SK-N-SH (cell line): ENCODE measurements around the gene TTC22.

Experiments
- TF ChIP-seq, protein P1 (sequence below): IDR thresholded peaks from 2 replicates; pipeline ENCODE4; 2012
- TF ChIP-seq, protein P2 (sequence below): IDR thresholded peaks from 2 replicates; pipeline ENCODE4 v1.6.1; 2012; ENCODE audit warnings: mild to moderate bottlenecking, low read depth, low read length, moderate library complexity

DNA sequence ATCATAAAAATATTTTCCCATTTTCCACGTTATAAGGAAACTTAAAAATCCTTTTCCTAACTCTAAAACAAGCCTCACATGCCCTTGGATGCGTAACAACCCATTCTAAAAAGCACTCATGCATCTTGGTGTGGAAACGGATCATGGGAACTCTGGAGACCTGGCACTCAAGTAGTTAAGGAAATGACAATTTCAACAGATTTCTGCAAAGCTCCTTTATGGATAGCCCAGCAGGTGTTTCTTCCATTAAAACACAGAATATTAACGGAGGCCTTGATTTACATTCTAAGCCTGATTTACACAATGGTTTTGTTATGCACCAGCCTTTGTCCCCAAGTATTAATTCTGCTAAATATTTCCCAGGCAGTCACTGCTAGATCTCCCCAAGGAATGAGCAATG, 49.7 kb downstream of the TTC22 start:
- TF ChIP-seq, protein P1, sequence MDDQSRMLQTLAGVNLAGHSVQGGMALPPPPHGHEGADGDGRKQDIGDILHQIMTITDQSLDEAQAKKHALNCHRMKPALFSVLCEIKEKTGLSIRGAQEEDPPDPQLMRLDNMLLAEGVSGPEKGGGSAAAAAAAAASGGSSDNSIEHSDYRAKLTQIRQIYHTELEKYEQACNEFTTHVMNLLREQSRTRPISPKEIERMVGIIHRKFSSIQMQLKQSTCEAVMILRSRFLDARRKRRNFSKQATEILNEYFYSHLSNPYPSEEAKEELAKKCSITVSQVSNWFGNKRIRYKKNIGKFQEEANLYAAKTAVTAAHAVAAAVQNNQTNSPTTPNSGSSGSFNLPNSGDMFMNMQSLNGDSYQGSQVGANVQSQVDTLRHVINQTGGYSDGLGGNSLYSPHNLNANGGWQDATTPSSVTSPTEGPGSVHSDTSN = no peak
- TF ChIP-seq, protein P2, sequence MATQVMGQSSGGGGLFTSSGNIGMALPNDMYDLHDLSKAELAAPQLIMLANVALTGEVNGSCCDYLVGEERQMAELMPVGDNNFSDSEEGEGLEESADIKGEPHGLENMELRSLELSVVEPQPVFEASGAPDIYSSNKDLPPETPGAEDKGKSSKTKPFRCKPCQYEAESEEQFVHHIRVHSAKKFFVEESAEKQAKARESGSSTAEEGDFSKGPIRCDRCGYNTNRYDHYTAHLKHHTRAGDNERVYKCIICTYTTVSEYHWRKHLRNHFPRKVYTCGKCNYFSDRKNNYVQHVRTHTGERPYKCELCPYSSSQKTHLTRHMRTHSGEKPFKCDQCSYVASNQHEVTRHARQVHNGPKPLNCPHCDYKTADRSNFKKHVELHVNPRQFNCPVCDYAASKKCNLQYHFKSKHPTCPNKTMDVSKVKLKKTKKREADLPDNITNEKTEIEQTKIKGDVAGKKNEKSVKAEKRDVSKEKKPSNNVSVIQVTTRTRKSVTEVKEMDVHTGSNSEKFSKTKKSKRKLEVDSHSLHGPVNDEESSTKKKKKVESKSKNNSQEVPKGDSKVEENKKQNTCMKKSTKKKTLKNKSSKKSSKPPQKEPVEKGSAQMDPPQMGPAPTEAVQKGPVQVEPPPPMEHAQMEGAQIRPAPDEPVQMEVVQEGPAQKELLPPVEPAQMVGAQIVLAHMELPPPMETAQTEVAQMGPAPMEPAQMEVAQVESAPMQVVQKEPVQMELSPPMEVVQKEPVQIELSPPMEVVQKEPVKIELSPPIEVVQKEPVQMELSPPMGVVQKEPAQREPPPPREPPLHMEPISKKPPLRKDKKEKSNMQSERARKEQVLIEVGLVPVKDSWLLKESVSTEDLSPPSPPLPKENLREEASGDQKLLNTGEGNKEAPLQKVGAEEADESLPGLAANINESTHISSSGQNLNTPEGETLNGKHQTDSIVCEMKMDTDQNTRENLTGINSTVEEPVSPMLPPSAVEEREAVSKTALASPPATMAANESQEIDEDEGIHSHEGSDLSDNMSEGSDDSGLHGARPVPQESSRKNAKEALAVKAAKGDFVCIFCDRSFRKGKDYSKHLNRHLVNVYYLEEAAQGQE = no peak
